ENCODE measurements around the gene RESP18.

RESP18 gene

DNA sequence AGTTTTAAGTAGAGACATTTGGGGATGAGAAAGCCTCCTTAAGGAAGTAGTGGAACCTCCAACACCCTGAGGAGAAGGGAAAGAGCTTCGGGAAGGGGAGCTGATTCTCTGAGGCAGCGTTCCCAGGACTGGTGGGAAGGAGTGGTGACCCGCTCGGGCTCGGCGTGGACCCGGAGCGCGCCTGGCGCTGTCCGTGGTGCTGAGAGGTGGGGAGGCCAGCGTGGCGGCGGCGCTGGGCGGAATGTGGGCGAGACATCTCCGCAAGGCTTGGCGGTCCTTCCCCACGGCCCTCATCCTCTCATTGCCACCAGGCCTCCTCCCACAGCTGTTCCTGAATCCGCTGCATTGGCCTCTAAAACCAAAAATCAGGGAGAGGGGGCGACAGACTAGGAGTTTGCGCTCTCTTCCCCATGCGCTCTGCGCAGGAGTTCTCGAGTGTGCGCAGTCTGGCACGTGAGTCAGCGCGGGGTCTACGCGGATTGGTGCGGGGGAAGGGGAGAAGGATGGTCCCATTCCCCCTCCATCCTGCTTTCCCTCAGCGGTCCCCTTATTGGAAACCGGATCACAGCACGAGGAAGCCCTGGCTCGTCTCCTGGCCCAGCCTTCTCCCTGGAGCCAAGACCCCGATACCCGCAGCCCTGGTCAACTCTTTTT is 857 bp downstream of the RESP18 start:
- H3K9me3 ChIP-seq (ENCODE audit: insufficient read depth, low read length, severe bottlenecking), result no peaks in the 10 kb centered on the region
- no peak overlapping the region for H3K9ac ChIP-seq (ENCODE audit: low read depth, low read length)
- DNase-seq, result no peak
- peaks cover 3% of the 10 kb centered on the region for H3K27me3 ChIP-seq (ENCODE audit: insufficient read depth, low read length, poor library complexity)
- H3K36me3 ChIP-seq (ENCODE audit: insufficient read depth, low read length), result no peaks in the 10 kb centered on the region
- H2AFZ ChIP-seq (ENCODE audit: low read depth, low read length), result no peak overlapping the region
- no peak overlapping the region for H3K27ac ChIP-seq (ENCODE audit: low read length)
- H3K79me2 ChIP-seq (ENCODE audit: insufficient read depth, low read length), result no peaks in the 10 kb centered on the region
- no peak for ATAC-seq (ENCODE audit: insufficient read depth, low read depth)
- H3K4me3 ChIP-seq (ENCODE audit: low read depth in 1 of 2, low read length in 2 of 2), result no peak overlapping the region
- no peaks in the 10 kb centered on the region for H4K20me1 ChIP-seq (ENCODE audit: insufficient read depth, low read length)
- H3K4me2 ChIP-seq (ENCODE audit: insufficient read depth, low read length), result no peak overlapping the region
- TF ChIP-seq, protein P1, sequence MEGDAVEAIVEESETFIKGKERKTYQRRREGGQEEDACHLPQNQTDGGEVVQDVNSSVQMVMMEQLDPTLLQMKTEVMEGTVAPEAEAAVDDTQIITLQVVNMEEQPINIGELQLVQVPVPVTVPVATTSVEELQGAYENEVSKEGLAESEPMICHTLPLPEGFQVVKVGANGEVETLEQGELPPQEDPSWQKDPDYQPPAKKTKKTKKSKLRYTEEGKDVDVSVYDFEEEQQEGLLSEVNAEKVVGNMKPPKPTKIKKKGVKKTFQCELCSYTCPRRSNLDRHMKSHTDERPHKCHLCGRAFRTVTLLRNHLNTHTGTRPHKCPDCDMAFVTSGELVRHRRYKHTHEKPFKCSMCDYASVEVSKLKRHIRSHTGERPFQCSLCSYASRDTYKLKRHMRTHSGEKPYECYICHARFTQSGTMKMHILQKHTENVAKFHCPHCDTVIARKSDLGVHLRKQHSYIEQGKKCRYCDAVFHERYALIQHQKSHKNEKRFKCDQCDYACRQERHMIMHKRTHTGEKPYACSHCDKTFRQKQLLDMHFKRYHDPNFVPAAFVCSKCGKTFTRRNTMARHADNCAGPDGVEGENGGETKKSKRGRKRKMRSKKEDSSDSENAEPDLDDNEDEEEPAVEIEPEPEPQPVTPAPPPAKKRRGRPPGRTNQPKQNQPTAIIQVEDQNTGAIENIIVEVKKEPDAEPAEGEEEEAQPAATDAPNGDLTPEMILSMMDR (IDR thresholded peaks at IDR 0.05; ENCODE audit: borderline replicate concordance, extremely low read depth, low read length, poor library complexity, severe bottlenecking), result no peak
- no peak for TF ChIP-seq EZH2 (IDR thresholded peaks at IDR 0.05; ENCODE audit: borderline replicate concordance, low read depth, low read length, severe bottlenecking)
- H3K4me1 ChIP-seq (ENCODE audit: insufficient read depth, low read length), result no peaks in the 10 kb centered on the region

DNA sequence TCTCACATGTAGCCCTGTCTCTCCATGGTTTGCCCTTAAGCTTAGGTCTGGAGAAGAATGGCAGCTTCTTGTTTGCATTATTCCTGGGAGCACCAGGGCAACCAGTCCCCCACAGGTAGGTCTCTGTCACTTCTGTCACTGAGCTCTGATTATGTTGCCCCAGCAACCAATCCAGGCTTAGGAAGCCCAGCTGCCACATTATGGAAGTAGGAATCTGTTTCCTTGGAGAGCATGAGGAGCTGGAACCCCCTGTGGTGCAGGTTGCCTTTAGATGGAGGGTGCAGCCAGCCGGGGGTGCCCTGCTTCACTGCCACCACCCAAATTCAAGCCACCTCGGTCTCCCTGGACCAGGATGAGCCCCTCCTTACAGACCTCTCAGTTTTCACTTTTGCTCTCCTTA is 4.8 kb downstream of the RESP18 start:
- Histone ChIP-seq H3K4me3 (ENCODE audit: low read depth in 1 of 2, low read length in 2 of 2) (no peak overlapping the region), H3K27ac (ENCODE audit: low read length) (no peak overlapping the region), H3K79me2 (ENCODE audit: insufficient read depth, low read length) (no peaks in the 10 kb centered on the region), H4K20me1 (ENCODE audit: insufficient read depth, low read length) (no peaks in the 10 kb centered on the region), H3K4me1 (ENCODE audit: insufficient read depth, low read length) (no peaks in the 10 kb centered on the region), H3K9ac (ENCODE audit: low read depth, low read length) (no peak overlapping the region), H2AFZ (ENCODE audit: low read depth, low read length) (no peak overlapping the region), H3K27me3 (ENCODE audit: insufficient read depth, low read length, poor library complexity) (peaks cover 3% of the 10 kb centered on the region), H3K9me3 (ENCODE audit: insufficient read depth, low read length, severe bottlenecking) (no peaks in the 10 kb centered on the region), H3K36me3 (ENCODE audit: insufficient read depth, low read length) (no peaks in the 10 kb centered on the region), H3K4me2 (ENCODE audit: insufficient read depth, low read length) (no peak overlapping the region)
- ATAC-seq (ENCODE audit: insufficient read depth, low read depth), result no peak
- TF ChIP-seq EZH2 (IDR thresholded peaks at IDR 0.05; ENCODE audit: borderline replicate concordance, low read depth, low read length, severe bottlenecking), result no peak
- no peak for DNase-seq

DNA sequence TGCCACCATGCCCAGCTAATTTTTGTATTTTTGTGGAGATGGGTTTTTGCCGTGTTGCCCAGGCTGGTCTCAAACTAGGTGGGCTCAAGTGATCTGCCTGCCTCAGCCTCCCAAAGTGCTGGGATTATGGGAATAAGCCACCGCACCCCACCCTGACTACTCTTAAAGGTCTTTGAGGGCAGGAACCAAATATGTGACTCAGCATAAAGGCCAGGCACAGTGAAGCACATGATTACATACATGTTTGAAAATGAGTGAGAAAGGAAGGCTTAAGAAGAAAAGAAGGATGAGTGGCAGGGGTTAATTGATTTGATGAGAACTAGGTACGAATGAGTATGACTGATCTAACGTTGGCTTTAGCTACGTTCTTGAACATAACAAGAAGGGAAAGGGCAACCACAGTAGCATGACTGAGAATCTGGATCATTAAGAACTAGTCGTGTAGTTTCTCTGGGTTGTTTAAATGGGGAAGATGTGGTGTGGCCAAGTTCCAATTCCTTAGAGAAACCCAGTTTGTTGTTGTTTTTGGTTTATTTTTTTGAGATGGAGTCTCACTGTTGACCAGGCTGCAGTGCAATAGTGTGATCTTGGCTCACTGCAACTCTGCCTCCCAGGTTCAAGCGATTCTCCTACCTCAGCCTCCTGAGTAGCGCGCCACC is 6.8 kb downstream of the RESP18 start:
- H3K9ac ChIP-seq (ENCODE audit: low read depth, low read length), result no peak overlapping the region
- H2AFZ ChIP-seq (ENCODE audit: low read depth, low read length), result no peak overlapping the region
- no peak overlapping the region for H3K4me3 ChIP-seq (ENCODE audit: low read depth in 1 of 2, low read length in 2 of 2)
- peaks cover 3% of the 10 kb centered on the region for H3K27me3 ChIP-seq (ENCODE audit: insufficient read depth, low read length, poor library complexity)
- DNase-seq (no peak), ATAC-seq (ENCODE audit: insufficient read depth, low read depth) (no peak)
- TF ChIP-seq, protein P1 (IDR thresholded peaks at IDR 0.05; ENCODE audit: borderline replicate concordance, extremely low read depth, low read length, poor library complexity, severe bottlenecking), result no peak
- TF ChIP-seq EZH2 (IDR thresholded peaks at IDR 0.05; ENCODE audit: borderline replicate concordance, low read depth, low read length, severe bottlenecking), result no peak
- no peaks in the 10 kb centered on the region for H3K9me3 ChIP-seq (ENCODE audit: insufficient read depth, low read length, severe bottlenecking)
- H3K36me3 ChIP-seq (ENCODE audit: insufficient read depth, low read length), result no peaks in the 10 kb centered on the region
- peaks cover 15% of the 10 kb centered on the region for H3K4me1 ChIP-seq (ENCODE audit: insufficient read depth, low read length)
- no peak overlapping the region for H3K27ac ChIP-seq (ENCODE audit: low read length)
- H3K79me2 ChIP-seq (ENCODE audit: insufficient read depth, low read length), result no peaks in the 10 kb centered on the region
- no peak overlapping the region for H3K4me2 ChIP-seq (ENCODE audit: insufficient read depth, low read length)
- H4K20me1 ChIP-seq (ENCODE audit: insufficient read depth, low read length), result peaks cover 3% of the 10 kb centered on the region; the same call in 1 of the 2 replicates

DNA sequence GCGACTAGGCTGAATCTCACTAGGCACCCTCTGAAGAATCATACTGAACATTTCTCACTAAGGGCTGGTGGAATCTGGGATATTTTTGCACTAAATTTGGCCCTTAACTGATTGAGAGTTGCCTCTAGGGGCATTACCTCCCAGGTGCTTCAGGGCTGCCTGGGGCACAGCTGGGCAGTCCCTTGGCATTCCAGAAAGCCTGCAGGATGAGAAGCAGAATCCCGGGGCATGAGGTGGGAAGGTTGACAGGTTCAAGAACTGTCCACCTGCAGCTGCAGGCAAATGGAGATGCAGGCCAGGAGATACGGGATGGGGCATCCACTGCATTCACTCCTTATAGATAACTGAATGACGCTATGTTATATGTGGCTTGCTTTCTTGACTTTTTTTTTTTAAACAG is 7.4 kb downstream of the RESP18 start:
- no peaks in the 10 kb centered on the region for H3K9me3 ChIP-seq (ENCODE audit: insufficient read depth, low read length, severe bottlenecking)
- H3K4me1 ChIP-seq (ENCODE audit: insufficient read depth, low read length), result peaks cover 18% of the 10 kb centered on the region
- H3K27me3 ChIP-seq (ENCODE audit: insufficient read depth, low read length, poor library complexity), result peaks cover 3% of the 10 kb centered on the region
- no peak overlapping the region for H2AFZ ChIP-seq (ENCODE audit: low read depth, low read length)
- peaks cover 3% of the 10 kb centered on the region; the same call in 1 of the 2 replicates for H4K20me1 ChIP-seq (ENCODE audit: insufficient read depth, low read length)
- H3K4me3 ChIP-seq (ENCODE audit: low read depth in 1 of 2, low read length in 2 of 2), result no peak overlapping the region
- no peak overlapping the region for H3K4me2 ChIP-seq (ENCODE audit: insufficient read depth, low read length)
- H3K79me2 ChIP-seq (ENCODE audit: insufficient read depth, low read length), result no peaks in the 10 kb centered on the region
- no peaks in the 10 kb centered on the region for H3K36me3 ChIP-seq (ENCODE audit: insufficient read depth, low read length)
- no peak for TF ChIP-seq EZH2 (IDR thresholded peaks at IDR 0.05; ENCODE audit: borderline replicate concordance, low read depth, low read length, severe bottlenecking)
- TF ChIP-seq, protein P1 (IDR thresholded peaks at IDR 0.05; ENCODE audit: borderline replicate concordance, extremely low read depth, low read length, poor library complexity, severe bottlenecking), result no peak
- DNase-seq (no peak), ATAC-seq (ENCODE audit: insufficient read depth, low read depth) (no peak)
- H3K27ac ChIP-seq (ENCODE audit: low read length), result no peak overlapping the region
- no peak overlapping the region for H3K9ac ChIP-seq (ENCODE audit: low read depth, low read length)

Data from DND-41 (cell line).